ENCODE results near the gene PCDHA7.
"Not testable (repeated sequence)": the region's sequence is repeated elsewhere in the genome, so short reads cannot be mapped to it uniquely, and the experiment has no call there.

Gene PCDHA7

GRCh38 chr5:140822281-140822629 is 11.8 kb upstream of the PCDHA7 start:
- FAIRE-seq: no peak

- not testable (repeated sequence) for FAIRE-seq
These were observed 11.1 kb upstream of the PCDHA7 start for GRCh38 chr5:140822969-140823368.

- no peak for FAIRE-seq
These were observed 10.6 kb upstream of the PCDHA7 start for GRCh38 chr5:140823475-140823874.

GRCh38 chr5:140827704-140828361 is 6.2 kb upstream of the PCDHA7 start, which contains the start of gene PCDHA6:
Gene PCDHA6 (plus strand): TSS chr5:140827960. CDS start chr5:140828092, 132 bp downstream.
- FAIRE-seq: no peak

- no peak for FAIRE-seq
These were observed 5.7 kb upstream of the PCDHA7 start for GRCh38 chr5:140828362-140828737.

GRCh38 chr5:140829511-140830501 is 4.3 kb upstream of the PCDHA7 start:
- not testable (repeated sequence) for FAIRE-seq

GRCh38 chr5:140834439-140835008 is 455 bp downstream of the PCDHA7 start:
- FAIRE-seq: not testable (repeated sequence)

GRCh38 chr5:140835622-140836510 is 1.8 kb downstream of the PCDHA7 start:
- FAIRE-seq: no peak

- no peak for FAIRE-seq
These were observed 7.2 kb downstream of the PCDHA7 start, which contains the start of gene PCDHA8 for GRCh38 chr5:140840978-140841962. Gene PCDHA8 (plus strand): TSS chr5:140841187. CDS start chr5:140841322, 135 bp downstream.

GRCh38 chr5:140842798-140843733 is 9.0 kb downstream of the PCDHA7 start:
- no peak for FAIRE-seq

- FAIRE-seq: not testable (repeated sequence)
These were observed 14.4 kb downstream of the PCDHA7 start, which contains the start of gene PCDHA9 for GRCh38 chr5:140848139-140849102. Gene PCDHA9 (plus strand): TSS chr5:140848382. CDS start chr5:140848496, 114 bp downstream.

GRCh38 chr5:140849831-140850634 is 16.0 kb downstream of the PCDHA7 start:
- not testable (repeated sequence) for FAIRE-seq

- FAIRE-seq: no peak
These were observed 22.0 kb downstream of the PCDHA7 start, which contains the start of gene PCDHA10 for GRCh38 chr5:140855772-140856674. Gene PCDHA10 (plus strand): TSS chr5:140855897. CDS start chr5:140856049, 152 bp downstream.

GRCh38 chr5:140857177-140857986 is 23.3 kb downstream of the PCDHA7 start:
- FAIRE-seq: no peak

- no peak for FAIRE-seq
These were observed 23.8 kb downstream of the PCDHA7 start for GRCh38 chr5:140857987-140858240.
